BJ (cell line): Measurements from ENCODE around the gene FNIP1. TPM values are rescaled to one million over a fixed set of nuclear protein-coding genes. Genes with fewer than 3 reads are reported as not detected.
"Not testable (repeated sequence)": the region's sequence is repeated elsewhere in the genome, so short reads cannot be mapped to it uniquely, and the experiment has no call there.

ENCODE experiments used
- CTCF ChIA-PET: fragments of 350-600 bp; formaldehyde crosslinking; extraction: SDS; loops from one replicate; lab custom pipeline; 2021; ENCODE audit warnings: antibody characterized with exemption, inconsistent platforms; lab: Yijun Ruan, JAX
- POLR2A ChIA-PET: fragments of 300-600 bp; sonication (Branson Sonifier 250); formaldehyde crosslinking; extraction: SDS; loops from one replicate; lab custom pipeline; 2021; ENCODE audit warnings: antibody characterized with exemption; lab: Charles Lee
- DNase-seq: peaks from one replicate; pipeline ENCODE4 v3.0.0-alpha.2; 2011; ENCODE audit warnings: low read depth
- H3K27me3 ChIP-seq: 2 replicates; pipeline ENCODE4 v1.6.0; 2011; ENCODE audit warnings: low read length; ENCODE audit not compliant: control insufficient read depth, insufficient read depth
- H3K36me3 ChIP-seq: 2 replicates; pipeline ENCODE4 v1.5.1; 2011; ENCODE audit warnings: low read length; ENCODE audit not compliant: control insufficient read depth, insufficient read depth
- H3K4me3 ChIP-seq: 2 replicates; pipeline ENCODE4 v1.5.1; 2011; ENCODE audit warnings: low read depth, mild to moderate bottlenecking, control low read depth, low read length
- polyA plus RNA-seq: library from polyadenylated mRNA; depleted of rRNA; stranded (reverse); fragments of >200 nt; gene quantifications from 2 replicates; pipeline ENCODE4 v1.2.3, GENCODE V29; 2011
- TF ChIP-seq, protein P1 (sequence below): IDR thresholded peaks from 2 replicates; pipeline ENCODE4 v1.5.1; 2011; ENCODE audit warnings: low read depth, mild to moderate bottlenecking, control low read depth, inconsistent platforms, low read length, moderate library complexity; ENCODE audit not compliant: insufficient read depth

The FNIP1 gene
- polyA plus RNA-seq, 1 experiment, result 5.3 TPM

DNA sequence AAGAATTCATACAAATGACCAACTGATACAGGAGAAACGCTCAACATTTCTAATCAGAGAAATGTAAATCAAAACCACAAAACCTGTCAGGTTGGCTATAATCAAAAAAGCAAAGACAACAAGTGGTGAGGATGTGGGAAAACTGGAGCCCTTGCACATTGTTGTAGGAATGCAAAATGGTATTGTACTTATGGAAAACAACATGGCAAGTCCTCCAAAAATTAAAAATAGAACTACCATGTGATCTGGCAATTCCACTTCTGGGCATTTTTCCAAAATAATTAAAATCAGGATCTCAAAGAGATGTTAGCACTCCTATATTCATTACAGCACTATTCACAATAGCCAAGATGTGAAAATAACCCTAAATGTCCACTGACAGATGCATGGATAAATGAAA is 76.1 kb downstream of the FNIP1 start:
- POLR2A ChIA-PET, result no interaction called here
- peaks cover 3% of the 10 kb centered on the region for H3K36me3 ChIP-seq
- TF ChIP-seq, protein P1, sequence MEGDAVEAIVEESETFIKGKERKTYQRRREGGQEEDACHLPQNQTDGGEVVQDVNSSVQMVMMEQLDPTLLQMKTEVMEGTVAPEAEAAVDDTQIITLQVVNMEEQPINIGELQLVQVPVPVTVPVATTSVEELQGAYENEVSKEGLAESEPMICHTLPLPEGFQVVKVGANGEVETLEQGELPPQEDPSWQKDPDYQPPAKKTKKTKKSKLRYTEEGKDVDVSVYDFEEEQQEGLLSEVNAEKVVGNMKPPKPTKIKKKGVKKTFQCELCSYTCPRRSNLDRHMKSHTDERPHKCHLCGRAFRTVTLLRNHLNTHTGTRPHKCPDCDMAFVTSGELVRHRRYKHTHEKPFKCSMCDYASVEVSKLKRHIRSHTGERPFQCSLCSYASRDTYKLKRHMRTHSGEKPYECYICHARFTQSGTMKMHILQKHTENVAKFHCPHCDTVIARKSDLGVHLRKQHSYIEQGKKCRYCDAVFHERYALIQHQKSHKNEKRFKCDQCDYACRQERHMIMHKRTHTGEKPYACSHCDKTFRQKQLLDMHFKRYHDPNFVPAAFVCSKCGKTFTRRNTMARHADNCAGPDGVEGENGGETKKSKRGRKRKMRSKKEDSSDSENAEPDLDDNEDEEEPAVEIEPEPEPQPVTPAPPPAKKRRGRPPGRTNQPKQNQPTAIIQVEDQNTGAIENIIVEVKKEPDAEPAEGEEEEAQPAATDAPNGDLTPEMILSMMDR, result no peak
- no peak overlapping the region for H3K4me3 ChIP-seq
- DNase-seq, result no peak
- H3K27me3 ChIP-seq, result no peaks in the 10 kb centered on the region
- CTCF ChIA-PET, result interaction anchor here (0.8 kb wide), 1 partner anchor 33 kb away, joined by 3 read pairs; no protein-coding TSS in a partner anchor

DNA sequence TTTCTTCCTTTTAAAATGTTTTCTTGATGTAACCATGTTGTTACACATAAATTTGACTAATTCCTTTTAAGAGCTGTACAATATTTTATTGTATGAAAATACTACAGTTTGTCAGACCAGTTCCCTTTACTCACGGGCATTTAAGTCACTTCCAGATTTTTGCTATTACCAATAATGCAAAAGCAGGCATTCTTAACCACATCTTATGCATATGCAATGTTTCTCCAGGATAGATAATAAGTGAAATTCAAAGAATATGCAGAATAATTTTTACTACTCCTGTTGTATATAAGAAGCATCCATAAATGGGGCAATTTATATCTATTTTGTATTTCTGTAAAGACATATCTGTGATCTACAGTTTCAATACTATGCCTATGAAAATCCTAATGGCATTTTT is 77.3 kb downstream of the FNIP1 start:
- TF ChIP-seq, protein P1, result no peak
- H3K4me3 ChIP-seq, result no peak overlapping the region
- H3K36me3 ChIP-seq, result peaks cover 3% of the 10 kb centered on the region
- no peaks in the 10 kb centered on the region for H3K27me3 ChIP-seq
- DNase-seq, result no peak
- POLR2A ChIA-PET, result no interaction called here
- CTCF ChIA-PET, result interaction anchor here (0.8 to 1.3 kb wide), 2 partner anchors 49 to 131 kb away, joined by 3 to 4 read pairs; no protein-coding TSS in a partner anchor

DNA sequence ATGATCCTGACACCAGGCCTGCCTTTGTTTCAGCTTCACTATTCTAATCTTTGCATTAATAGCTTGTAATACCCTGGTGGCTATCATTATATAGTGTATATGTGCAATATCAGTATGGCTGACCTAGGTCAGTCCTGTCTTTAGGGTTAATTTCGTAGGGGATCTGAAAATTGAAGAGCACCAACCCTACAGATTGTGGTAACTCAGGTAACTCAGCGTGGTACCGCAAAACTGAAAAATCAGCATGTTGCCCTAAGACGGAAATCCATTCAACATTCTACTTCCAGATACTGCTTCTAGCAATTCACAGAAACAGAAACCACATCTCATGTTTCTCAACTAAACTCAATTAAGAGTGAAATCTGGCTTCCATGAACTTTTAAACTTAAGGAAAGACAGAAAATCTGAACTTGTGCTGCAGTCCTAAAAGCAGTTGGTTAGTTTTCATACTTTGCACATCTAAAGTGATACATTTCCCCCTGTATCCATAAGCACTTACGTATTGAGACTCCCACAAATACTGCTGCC is 78.3 kb downstream of the FNIP1 start:
- ChIA-PET POLR2A (interaction anchor here (0.6 kb wide), 1 partner anchor 72 kb away, joined by 3 read pairs; no protein-coding TSS in a partner anchor), CTCF (interaction anchor here (1.3 kb wide), 1 partner anchor 130 kb away, joined by 3 read pairs; no protein-coding TSS in a partner anchor)
- no peak for DNase-seq
- Histone ChIP-seq H3K27me3 (no peaks in the 10 kb centered on the region), H3K4me3 (no peak overlapping the region), H3K36me3 (peaks cover 5% of the 10 kb centered on the region)
- TF ChIP-seq, protein P1, result no peak

DNA sequence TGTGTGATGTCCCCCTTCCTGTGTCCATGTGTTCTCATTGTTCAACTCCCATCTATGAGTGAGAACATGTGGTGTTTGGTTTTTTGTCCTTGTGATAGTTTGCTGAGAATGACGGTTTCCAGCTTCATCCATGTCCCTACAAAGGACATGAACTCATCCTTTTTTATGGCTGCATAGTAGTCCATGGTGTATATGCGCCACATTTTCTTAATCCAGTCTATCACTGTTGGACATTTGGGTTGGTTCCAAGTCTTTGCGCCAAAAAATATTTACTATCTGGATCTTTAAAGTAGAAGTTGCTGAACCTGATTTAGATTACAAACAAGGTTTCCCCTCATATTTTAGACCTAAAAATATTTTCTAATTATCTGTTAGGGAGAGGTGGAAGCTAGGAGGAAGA is 79.7 kb downstream of the FNIP1 start:
- H3K36me3 ChIP-seq, H3K4me3 ChIP-seq, POLR2A ChIA-PET, DNase-seq, H3K27me3 ChIP-seq, CTCF ChIA-PET: not testable (repeated sequence)

DNA sequence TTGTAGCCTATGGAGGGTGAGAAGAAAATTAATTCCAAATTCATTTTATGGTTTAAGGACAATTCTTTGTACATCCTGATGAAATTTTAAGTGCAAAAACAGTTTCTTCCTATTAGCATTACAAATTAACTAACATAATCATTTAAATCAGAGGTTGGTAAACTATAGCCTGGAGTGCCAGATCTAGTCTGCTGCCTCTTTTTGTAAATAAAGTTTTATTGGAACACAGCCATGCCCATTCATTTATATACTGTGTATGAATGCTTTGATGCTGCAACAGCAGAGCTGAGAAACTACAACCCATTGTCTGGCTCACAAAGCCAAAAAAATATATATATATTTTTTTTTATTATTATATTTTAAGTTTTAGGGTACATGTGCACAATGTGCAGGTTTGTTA is 80.2 kb downstream of the FNIP1 start:
- POLR2A ChIA-PET, result no interaction called here

More for the DNA sequence above, 80.2 kb downstream of the FNIP1 start:
- TF ChIP-seq, protein P1, result no peak
- Histone ChIP-seq H3K36me3 (peaks cover 5% of the 10 kb centered on the region), H3K27me3 (no peaks in the 10 kb centered on the region), H3K4me3 (no peak overlapping the region)
- CTCF ChIA-PET, result no interaction called here
- DNase-seq, result no peak
